ENCODE data around the gene NKAIN4.

- TF ChIP-seq TARDBP (IDR thresholded peaks at IDR 0.05) (no peak), FOXK2 (IDR thresholded peaks at IDR 0.05) (no peak), FOXA1 (IDR thresholded peaks at IDR 0.05) (no peak), SP1 (IDR thresholded peaks at IDR 0.05) (no peak), NFRKB (IDR thresholded peaks at IDR 0.05) (no peak)
Measured at GRCh38 chr20:63267691-63268090, 13.4 kb upstream of the NKAIN4 start.
